GM12864 (cell line): ENCODE measurements around the gene TRHDE.
A peak's percentile ranks its signal among the peaks of the same experiment; 100 is the strongest.

Experiments used
- DNase-seq: peaks from one replicate; pipeline ENCODE4 v3.0.0-alpha.2; 2011; ENCODE audit warnings: low read depth
- H3K4me3 ChIP-seq: 2 replicates; pipeline ENCODE4 v1.5.1; 2011; ENCODE audit warnings: mild to moderate bottlenecking, low read depth, low read length, control low read depth
- CTCF ChIP-seq: IDR thresholded peaks from 2 replicates; pipeline ENCODE4 v1.5.1; 2011; ENCODE audit warnings: low read depth, mild to moderate bottlenecking, moderate library complexity, low read length, control low read depth, inconsistent platforms; ENCODE audit errors: missing control alignments

Gene TRHDE

DNA sequence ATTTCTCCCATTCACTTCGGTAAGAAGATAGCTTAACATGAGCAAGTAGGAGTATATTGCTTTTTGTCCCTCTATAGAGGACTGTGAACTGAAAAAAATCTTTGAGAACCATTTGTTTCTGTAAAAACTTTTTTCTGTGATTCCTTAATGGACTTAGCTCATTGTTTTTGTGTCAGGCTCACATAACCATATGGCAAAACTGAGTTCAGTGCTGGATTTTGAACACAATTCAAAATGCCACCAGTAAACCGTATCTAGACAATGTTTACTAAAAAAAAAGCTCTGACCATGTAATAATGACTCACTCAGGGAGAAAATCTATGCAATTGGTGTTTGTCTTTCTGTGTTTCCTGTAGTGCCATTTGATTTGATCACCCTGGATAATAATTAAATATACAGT is 5.2 kb downstream of the TRHDE start:
- no peak for DNase-seq
- H3K4me3 ChIP-seq, result no peak overlapping the region
- TF ChIP-seq CTCF, result no peak

DNA sequence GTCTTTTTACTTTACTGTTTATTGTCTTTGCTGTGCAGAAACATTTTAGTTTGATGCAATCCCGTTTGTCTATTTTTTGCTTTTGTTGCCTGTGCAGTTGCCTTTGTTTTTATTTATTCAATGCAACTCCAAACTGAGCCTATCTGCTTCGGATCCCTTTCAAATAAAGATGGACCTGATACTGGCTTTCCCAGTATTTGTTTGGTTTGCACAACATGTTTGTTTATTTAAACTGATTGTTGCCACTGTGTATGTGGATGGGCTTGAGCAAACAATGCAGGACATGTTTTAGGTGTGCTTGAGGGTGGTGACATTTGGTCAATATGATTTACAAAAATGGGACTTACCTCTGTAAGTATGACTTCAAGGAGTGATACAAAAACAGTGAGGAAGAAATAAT is 6.7 kb downstream of the TRHDE start:
- no peak for TF ChIP-seq CTCF

DNA sequence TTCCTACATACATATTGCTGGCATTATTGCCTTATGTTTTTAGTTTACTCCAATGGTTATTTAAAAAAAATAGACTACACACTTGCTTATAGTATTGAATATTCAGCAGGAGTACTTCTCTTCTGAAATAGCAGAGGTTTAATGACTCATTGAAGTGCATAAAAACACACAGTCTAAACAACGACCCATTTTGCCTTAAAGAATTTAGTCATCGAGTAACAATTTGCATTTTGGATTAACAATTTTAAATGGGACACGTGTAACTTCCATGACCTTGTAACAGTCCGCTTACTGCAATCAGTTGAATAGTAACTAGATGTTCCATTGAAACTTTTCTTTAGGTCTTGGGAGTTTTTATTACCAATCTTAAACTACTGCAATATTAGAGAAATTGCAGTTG is 9.0 kb downstream of the TRHDE start:
- TF ChIP-seq CTCF, result no peak
- H3K4me3 ChIP-seq, result no peak overlapping the region
- no peak for DNase-seq

More for the DNA sequence above, 6.7 kb downstream of the TRHDE start:
- H3K4me3 ChIP-seq, result no peak overlapping the region
- no peak for DNase-seq

DNA sequence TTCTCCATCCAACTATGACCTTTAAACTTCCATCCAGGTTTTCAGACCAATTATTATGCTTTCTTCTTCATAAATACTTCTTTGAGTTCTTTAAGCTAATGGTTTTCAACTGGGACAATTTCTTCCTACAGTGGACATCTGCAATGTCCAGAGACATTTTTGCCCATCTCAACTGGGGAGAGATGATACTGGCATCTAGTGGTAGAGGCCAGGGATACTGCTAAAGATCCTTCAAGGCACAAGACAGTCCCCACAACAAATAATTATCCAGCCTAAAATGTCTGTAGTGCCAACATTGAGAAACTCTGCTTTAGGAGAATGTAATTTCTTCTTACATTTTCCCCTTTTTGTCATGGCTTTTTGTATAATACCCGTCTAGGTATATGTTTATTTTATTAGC is 10.6 kb downstream of the TRHDE start:
- peak; percentile 30 for TF ChIP-seq CTCF
- H3K4me3 ChIP-seq, result no peak overlapping the region
- no peak for DNase-seq

DNA sequence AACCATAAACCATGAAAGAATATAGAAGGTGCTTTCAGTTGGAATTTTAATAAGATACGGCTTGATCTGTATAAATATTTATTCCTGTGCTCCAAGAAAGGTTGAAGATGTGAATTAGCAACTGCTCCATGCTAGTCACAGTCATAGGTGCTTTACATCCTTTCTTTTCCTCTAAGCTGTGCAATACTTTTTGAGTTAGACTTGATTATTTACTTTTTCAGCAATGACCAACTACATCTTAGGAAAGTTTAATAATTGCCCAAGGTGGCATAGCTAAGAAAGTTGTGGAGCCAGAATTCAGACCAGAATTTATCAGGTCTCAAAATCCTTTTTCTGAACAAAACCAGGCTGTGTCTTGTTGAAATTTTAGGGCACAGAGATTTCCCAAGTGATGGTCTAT is 13.7 kb downstream of the TRHDE start:
- no peak overlapping the region for H3K4me3 ChIP-seq
- no peak for TF ChIP-seq CTCF
- no peak for DNase-seq

DNA sequence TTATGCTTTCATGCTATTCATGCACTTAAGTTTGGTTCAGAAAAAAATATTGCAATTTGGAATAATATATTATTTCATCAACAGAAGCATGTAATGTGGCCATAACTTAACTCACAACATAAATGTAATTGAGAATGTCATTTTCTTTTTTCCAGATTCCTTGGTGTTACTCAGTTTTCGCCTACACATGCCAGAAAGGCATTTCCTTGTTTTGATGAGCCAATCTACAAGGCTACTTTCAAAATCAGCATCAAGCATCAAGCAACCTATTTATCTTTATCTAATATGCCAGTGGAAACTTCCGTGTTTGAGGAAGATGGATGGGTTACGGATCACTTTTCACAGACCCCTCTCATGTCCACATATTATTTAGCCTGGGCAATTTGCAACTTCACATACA is 14.4 kb downstream of the TRHDE start:
- no peak for TF ChIP-seq CTCF
- DNase-seq, result no peak
- no peak overlapping the region for H3K4me3 ChIP-seq

DNA sequence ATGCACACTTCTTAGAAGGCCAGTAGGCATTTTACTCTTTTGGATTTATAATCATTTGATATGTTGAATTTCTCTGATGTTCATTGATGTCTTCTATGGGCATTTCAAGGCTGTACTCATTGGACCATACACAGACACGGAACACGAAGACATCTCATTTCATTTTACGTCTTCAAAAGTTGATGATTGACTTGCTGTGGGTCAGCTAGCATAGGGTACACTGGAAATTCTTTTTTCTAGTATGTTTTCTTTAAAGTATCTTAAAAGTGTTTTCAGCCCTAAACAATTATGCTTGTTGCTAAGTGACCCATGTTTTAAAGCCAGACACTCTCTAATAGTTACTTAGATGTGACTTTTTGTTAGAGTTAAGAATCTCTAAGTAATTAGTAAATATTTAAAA is 16.3 kb downstream of the TRHDE start:
- H3K4me3 ChIP-seq, result no peak overlapping the region
- DNase-seq, result no peak
- TF ChIP-seq CTCF, result no peak
